GM19240 (cell line): Measurements from ENCODE around the gene DCTN2.
"Not testable (repeated sequence)": the region's sequence is repeated elsewhere in the genome, so short reads cannot be mapped to it uniquely, and the experiment has no call there.

Experiments
- DNase-seq: peaks from one replicate; pipeline ENCODE4 v3.0.0; 2011; ENCODE audit warnings: low spot score; ENCODE audit not compliant: insufficient read length

The DCTN2 gene

GRCh38 chr12:57546438-57547287 is at the start of gene DCTN2:
Gene DCTN2, minus strand, starts transcription at chr12:57547192. Its CDS starts 129 bp downstream, at chr12:57547063.
- DNase-seq, result peak; percentile 100

DNA sequence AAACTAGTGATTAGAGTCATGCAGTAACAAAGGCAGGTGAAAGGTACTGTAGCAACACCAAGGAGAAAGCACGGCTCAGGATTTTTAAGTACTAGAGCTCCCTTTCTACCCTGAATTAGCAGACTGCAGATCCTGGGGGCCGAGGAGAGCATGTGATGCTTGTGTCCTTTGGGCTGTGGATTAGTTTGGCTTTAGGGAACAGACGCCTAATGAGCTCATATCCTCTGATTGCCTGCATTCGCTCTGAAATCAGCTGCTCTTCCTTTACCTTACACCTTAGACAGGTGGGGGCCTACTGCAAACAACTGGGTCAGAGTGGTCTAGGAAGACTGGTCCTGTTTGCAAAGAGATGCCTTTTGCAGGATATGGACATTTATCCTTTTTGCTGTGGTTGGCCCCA is 46.2 kb upstream of the DCTN2 start:
- DNase-seq, result no peak

DNA sequence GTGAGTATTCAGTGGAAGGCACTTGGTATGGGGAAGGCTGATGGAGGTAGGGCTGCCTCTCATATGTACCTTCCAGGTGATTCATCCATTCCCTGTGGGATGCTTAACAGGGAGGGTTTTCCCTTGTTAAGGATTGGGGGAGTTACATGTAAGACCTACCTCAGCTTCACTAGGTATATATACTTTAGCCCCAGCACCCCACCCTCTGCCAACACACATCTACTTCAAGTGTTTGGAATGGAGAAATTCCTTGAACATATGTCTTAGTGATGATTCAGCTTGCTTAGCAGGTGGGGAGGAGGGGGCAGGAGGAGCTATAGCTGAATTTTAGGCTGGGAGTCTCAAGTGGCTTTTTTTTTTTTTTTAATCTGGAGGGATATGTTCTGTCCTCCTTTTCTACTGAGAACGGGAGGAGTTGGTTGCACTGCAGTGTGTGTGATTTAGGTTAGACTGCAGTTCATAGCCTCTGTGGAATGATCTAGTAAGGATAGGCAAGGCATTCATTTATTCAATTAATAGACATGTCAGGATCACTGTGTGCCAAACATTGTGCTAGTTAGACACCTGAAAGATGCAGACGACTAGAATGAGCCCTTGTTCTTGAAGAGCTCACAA is 45.7 kb upstream of the DCTN2 start:
- DNase-seq, result no peak

DNA sequence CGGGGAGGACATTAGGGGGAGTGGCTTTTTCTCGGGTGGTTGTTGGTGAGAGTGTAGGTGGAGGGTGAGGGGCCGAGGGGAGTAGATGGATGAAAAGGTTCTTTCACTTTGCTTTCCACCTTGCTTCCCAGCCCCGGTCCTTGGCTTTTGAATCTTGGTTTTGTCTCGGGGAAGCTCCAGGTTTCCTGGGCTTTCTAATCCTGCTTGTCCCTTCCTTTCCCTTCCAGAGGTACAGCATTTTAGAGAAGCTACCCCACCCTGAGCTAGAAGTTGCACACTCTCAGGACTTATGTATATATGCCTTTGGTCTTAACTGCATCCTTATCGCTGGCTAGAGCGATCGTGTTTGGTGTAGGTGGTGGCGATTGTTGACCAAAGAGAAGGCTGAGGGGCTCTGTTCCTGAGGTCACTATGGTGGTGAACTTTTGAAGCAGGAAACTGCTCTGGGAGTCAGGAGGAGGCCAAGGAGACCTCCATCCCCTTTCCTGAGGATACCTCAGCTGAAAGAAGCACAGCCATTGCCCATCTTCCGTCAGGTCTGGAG is 44.9 kb upstream of the DCTN2 start:
- DNase-seq, result no peak

DNA sequence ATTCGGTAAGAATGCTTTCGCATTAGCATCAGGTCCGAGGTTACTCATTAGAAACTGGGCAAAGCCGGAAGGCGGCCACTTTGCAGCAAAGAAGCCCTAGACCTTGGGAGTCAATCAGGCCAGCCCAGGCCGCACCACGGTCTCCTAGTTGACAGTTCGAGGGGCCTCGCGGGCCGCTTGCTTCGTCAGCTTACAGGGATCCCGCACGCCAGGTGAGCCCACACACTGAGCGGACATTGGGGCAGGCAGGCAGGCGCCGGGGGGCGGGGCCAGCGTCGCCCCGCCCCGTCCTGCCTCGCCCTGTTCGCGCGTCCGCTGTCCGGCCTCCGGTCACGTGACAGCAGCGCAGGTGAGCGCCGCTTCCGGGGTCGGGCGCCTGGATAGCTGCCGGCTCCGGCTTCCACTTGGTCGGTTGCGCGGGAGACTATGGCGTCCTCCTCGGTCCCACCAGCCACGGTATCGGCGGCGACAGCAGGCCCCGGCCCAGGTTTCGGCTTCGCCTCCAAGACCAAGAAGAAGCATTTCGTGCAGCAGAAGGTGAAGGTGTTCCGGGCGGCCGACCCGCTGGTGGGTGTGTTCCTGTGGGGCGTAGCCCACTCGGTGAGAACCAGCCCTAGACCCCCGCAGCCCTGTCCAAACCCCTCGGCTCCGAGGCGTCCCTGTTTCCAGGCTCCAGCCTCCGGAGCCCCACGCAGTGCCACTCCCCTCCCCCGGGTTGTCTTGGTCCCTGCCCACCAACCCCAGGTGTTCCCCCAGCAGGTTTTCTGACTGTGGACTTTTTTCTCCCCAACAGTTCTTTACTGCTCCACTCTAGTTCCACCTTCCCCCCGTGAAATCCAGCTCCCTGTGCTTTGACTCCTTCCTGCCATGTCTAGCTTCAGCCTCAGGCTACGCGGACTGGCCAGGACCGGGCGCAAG is 44.1 kb upstream of the DCTN2 start, which contains the start of gene PIP4K2C:
PIP4K2C (plus strand) TSS at position 329 of the 918 bp plus-strand sequence; CDS start at position 427, 98 bp downstream.
- DNase-seq, result peak; percentile 89

GRCh38 chr12:57590479-57590863 is 43.5 kb upstream of the DCTN2 start:
- no peak for DNase-seq

DNA sequence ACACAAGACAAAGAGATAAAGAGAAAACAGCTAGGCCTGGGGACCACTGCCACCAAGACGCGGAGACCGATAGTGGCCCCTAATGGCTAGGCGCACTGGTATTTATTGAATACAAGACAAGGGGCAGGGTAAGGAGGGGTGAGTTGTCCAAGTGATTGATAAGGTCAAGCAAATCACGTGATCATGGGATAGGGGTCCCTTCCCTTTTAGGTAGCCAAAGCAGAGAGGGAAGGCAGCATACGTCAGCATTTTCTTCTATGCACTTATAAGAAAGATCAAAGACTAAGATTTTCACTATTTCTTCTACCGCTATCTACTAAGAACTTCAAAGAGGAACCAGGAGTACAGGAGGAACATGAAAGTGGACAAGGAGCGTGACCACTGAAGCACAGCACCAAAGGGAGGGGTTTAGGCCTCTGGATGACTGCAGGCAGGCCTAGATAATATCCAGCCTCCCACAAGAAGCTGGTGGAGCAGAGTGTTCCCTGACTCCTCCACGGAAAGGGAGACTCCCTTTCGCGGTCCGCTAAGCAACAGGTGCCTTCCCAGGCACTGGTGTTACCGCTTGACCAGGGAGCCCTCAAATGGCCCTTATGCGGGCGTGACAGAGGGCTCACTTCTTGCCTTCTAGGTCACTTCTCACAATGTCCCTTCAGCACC is 42.1 kb upstream of the DCTN2 start:
- DNase-seq, result not testable (repeated sequence)

GRCh38 chr12:57586832-57587429 is 39.9 kb upstream of the DCTN2 start:
- no peak for DNase-seq

GRCh38 chr12:57586128-57586527 is 39.1 kb upstream of the DCTN2 start:
- DNase-seq, result no peak

- no peak for DNase-seq
These were observed 38.2 kb upstream of the DCTN2 start for GRCh38 chr12:57585156-57585555.

GRCh38 chr12:57584690-57585089 is 37.7 kb upstream of the DCTN2 start:
- DNase-seq, result no peak

GRCh38 chr12:57584050-57584449 is 37.1 kb upstream of the DCTN2 start:
- DNase-seq, result no peak

DNA sequence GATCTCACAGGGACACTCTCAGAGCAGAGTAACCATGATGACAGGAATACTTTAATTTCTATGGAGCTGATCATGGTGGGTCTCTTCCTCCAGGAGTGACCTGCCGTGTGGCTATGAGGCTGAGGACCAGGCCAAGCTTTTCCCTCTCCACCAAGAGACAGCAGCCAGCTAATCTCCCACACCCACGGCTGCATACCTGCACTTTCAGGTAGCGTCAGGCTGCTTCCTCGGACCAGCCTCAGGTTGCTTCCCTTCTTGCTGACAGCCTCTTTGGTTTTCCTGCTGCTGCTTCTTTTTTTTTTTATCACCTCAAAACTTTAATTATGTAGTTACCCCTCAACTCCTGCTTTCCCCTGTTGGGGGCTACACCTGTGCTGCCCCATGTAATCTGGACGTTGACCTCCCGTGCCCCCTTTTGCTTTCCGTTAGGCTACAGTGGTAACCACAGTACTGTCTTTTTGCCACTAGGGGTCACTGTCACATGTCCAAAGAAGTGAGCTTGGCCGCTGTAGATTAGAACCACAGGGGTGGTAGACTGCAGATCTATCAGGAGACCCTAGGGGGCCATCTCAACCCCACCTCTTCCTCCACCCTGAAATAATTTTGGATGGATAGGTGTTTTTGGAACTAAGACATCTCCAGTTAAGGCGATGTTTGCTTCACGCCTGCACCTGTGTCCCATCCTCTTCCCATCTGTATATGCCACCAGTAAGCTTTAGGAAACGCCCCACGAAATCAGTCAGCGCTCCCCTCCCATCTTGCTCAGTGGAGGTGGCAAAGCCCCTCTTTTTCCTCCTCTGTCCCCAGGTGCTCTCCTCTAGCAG is 36.2 kb upstream of the DCTN2 start:
- peak; percentile 85 for DNase-seq

DNA sequence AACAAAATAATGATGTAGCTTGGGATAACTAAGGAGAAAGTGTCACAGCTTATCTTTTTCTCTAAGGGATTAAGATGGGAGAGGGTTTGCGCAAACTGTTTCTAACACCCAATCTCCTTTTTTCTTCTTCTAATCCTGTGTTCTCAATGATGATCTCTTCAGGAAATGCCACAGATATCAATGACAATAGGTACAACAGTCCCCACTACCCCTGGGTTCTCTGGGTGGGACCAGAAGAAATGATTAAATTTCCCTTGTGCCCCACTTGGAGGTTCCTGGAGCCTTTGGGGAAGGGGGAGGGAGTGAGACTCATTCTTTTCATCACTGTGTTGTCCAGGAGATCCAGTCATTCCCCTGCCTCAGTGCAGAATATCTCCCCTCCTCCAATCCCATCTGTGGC is 35.4 kb upstream of the DCTN2 start:
- no peak for DNase-seq

DNA sequence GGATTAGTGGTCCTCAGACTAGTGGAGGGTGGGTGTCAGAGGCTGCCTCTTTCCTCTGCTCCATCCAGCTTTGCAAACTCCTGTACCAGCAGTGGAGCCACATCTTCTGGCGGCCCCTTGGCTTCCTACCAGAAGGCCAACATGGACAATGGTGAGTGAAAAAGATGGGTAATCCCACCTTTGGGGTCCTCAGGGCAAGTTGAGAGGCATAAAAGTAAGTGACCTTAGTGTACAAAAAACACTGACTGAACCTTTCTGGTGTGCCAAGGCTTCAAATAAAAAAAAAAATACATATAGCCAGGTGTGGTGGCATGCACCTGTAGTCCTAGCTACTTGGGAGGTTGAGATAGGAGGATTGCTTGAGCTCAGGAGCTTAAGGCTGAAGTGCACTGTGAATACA is 34.8 kb upstream of the DCTN2 start:
- DNase-seq, result no peak

DNA sequence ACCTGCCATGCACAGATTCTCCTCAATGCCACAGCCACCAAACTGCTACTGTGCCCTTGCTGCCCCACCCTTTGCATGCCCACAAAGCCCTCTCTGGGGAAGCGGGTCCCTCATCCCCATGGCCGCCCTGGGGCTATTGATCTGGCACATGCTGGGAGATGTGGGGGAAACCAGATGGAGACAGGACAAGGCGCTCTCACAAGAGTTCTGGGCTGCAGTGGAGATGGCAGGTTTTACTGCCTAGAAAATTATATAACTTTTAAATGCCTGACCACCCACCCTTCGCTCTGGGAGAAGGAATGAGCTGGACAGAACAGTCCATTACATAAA is 33.4 kb upstream of the DCTN2 start:
- no peak for DNase-seq

GRCh38 chr12:57579677-57580465 is 32.9 kb upstream of the DCTN2 start:
- no peak for DNase-seq

GRCh38 chr12:57579011-57579410 is 32.0 kb upstream of the DCTN2 start:
- DNase-seq, result no peak
